Measurements from ENCODE around the gene COX4I1. TPM values are rescaled to one million over a fixed set of nuclear protein-coding genes. Genes with fewer than 3 reads are reported as not detected.

Gene COX4I1
- total and polyA plus RNA-seq, 2 donors from 2014 or later, result 439 to 1,996 TPM

- Histone ChIP-seq H3K4me1 (ENCODE audit: control insufficient read depth in 2 of 3, insufficient read depth in 2 of 3, low read depth in 1 of 3, low read length in 3 of 3) (peaks cover 0 to 7% (median 2%) of the 10 kb centered on the region in 3 donors), H3K9ac (ENCODE audit: low read length in 3 of 3) (no peak overlapping the region), H3K36me3 (ENCODE audit: control insufficient read depth in 2 of 3, insufficient read depth in 3 of 3, low read length in 3 of 3) (no peaks in the 10 kb centered on the region), H3K4me3 (ENCODE audit: low read length in 3 of 3) (peak overlapping the region; percentile 11 to 53 (median 47)), H3K27ac (ENCODE audit: low read depth in 2 of 2, low read length in 2 of 2) (no peak overlapping the region), H3K27me3 (ENCODE audit: control insufficient read depth, insufficient read depth, low read length) (no peaks in the 10 kb centered on the region), H3K9me3 (ENCODE audit: control insufficient read depth in 2 of 3, insufficient read depth in 1 of 3, low read length in 3 of 3) (no peaks in the 10 kb centered on the region)
- peak; percentile 80 to 90 (median 80) for DNase-seq
- FAIRE-seq, result no peak
- intact Hi-C loops (cut with DNase I), result no loop called here
- TF ChIP-seq CTCF (IDR thresholded peaks at IDR 0.05; ENCODE audit: borderline replicate concordance, extremely low read depth, insufficient read depth), result no peak
Measured at GRCh38 chr16:85750146-85750826, 49.2 kb upstream of the COX4I1 start.

- H3K27me3 ChIP-seq (ENCODE audit: control insufficient read depth, insufficient read depth, low read length), result no peaks in the 10 kb centered on the region
- H3K4me3 ChIP-seq (ENCODE audit: low read length in 3 of 3), result peak within 1 kb of the TSS; percentile 11 to 53 (median 47)
- intact Hi-C loops (cut with DNase I), result no loop called here
- H3K9me3 ChIP-seq (ENCODE audit: control insufficient read depth in 2 of 3, insufficient read depth in 1 of 3, low read length in 3 of 3), result no peaks in the 10 kb centered on the region
- no peak within 1 kb of the TSS for H3K27ac ChIP-seq (ENCODE audit: low read depth in 2 of 2, low read length in 2 of 2)
- no peak within 1 kb of the TSS for H3K9ac ChIP-seq (ENCODE audit: low read length in 3 of 3)
- TF ChIP-seq CTCF (IDR thresholded peaks at IDR 0.05; ENCODE audit: borderline replicate concordance, extremely low read depth, insufficient read depth), result no peak
- FAIRE-seq (no peak), DNase-seq (peak in 4 of 5 donors; percentile 38 to 83 (median 66))
- no peaks in the 10 kb centered on the region for H3K36me3 ChIP-seq (ENCODE audit: control insufficient read depth in 2 of 3, insufficient read depth in 3 of 3, low read length in 3 of 3)
- H3K4me1 ChIP-seq (ENCODE audit: control insufficient read depth in 2 of 3, insufficient read depth in 2 of 3, low read depth in 1 of 3, low read length in 3 of 3), result peaks cover 0 to 7% (median 2%) of the 10 kb centered on the region in 3 donors
Measured at GRCh38 chr16:85750827-85751697, 48.4 kb upstream of the COX4I1 start, which contains the start of gene C16orf74. Gene C16orf74, minus strand, starts transcription at chr16:85751096. Its CDS starts 15,879 bp downstream, at chr16:85735217.

DNA sequence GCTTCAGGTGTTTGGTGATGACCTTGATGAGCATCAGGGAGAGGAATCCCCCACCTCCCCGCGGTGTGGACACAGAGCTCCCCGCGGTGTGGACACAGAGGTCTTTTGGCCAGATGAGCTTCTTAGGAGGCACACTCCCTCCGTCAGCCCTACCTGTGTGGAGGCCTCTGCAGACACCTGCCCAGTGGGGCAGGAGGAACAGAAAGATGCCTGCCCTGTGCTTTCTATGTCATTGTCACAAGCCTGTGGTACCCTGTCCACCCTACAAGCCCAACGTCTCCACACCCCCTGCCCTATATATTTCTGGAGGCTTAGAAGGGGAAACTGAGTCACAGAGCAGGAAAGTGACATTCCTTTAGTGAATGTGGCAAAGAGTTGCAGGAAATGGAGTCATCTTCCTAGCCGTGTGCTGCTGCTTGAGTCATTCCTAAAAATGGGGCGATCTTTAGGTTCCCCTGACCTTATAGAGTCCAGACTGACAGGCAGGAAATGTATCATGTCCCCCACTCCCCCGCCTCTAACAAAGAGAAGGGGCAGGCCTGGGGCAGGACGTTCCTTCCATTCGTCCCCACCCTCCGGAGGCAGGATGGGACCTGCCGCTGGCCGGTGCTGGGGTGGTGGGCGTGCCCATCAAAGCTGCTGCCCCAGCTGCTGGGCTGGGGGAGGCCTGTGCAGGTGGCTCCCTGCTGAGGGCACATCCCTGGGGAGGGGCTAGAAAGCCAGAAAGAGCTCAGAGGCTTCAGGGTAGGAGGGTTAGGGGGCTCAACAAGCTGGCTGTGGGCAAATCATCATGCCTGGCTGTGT is 47.6 kb upstream of the COX4I1 start:
- no peaks in the 10 kb centered on the region for H3K36me3 ChIP-seq (ENCODE audit: control insufficient read depth in 2 of 3, insufficient read depth in 3 of 3, low read length in 3 of 3)
- H3K9me3 ChIP-seq (ENCODE audit: control insufficient read depth in 2 of 3, insufficient read depth in 1 of 3, low read length in 3 of 3), result no peaks in the 10 kb centered on the region
- no peak overlapping the region for H3K4me3 ChIP-seq (ENCODE audit: low read length in 3 of 3)
- no peak overlapping the region for H3K9ac ChIP-seq (ENCODE audit: low read length in 3 of 3)
- no peak for TF ChIP-seq CTCF (IDR thresholded peaks at IDR 0.05; ENCODE audit: borderline replicate concordance, extremely low read depth, insufficient read depth)
- FAIRE-seq (no peak), DNase-seq (peak in 1 of 5 donors; percentile 51)
- no peak overlapping the region for H3K27ac ChIP-seq (ENCODE audit: low read depth in 2 of 2, low read length in 2 of 2)
- intact Hi-C loops (cut with DNase I), result no loop called here
- no peaks in the 10 kb centered on the region for H3K27me3 ChIP-seq (ENCODE audit: control insufficient read depth, insufficient read depth, low read length)
- H3K4me1 ChIP-seq (ENCODE audit: control insufficient read depth in 2 of 3, insufficient read depth in 2 of 3, low read depth in 1 of 3, low read length in 3 of 3), result peaks cover 0 to 7% (median 2%) of the 10 kb centered on the region in 3 donors
